GM04503 (cell line): Measurements from ENCODE around the gene SMIM24.
"Not testable (repeated sequence)": the region's sequence is repeated elsewhere in the genome, so short reads cannot be mapped to it uniquely, and the experiment has no call there.

Experiments
- DNase-seq: peaks from one replicate; pipeline ENCODE4 v3.0.0-alpha.2; 2012; ENCODE audit warnings: low read depth

Gene SMIM24

GRCh38 chr19:3480383-3481091 lies at the start of gene SMIM24:
TSS of gene SMIM24 (minus strand) at chr19:3480525. CDS start at chr19:3480463, 62 bp downstream.
- no peak for DNase-seq

GRCh38 chr19:3529299-3529698 lies 49.0 kb upstream of the SMIM24 start:
- DNase-seq, result not testable (repeated sequence)

- DNase-seq, result no peak
Measured at GRCh38 chr19:3528539-3529211, 48.4 kb upstream of the SMIM24 start.

- no peak for DNase-seq
Measured at GRCh38 chr19:3528080-3528479, 47.8 kb upstream of the SMIM24 start.

- no peak for DNase-seq
Measured at GRCh38 chr19:3527238-3527910, 47.0 kb upstream of the SMIM24 start.

- no peak for DNase-seq
Measured at GRCh38 chr19:3526507-3527237, 46.3 kb upstream of the SMIM24 start.

- no peak for DNase-seq
Measured at GRCh38 chr19:3524904-3525451, 44.7 kb upstream of the SMIM24 start.

- DNase-seq, result no peak
Measured at GRCh38 chr19:3524078-3524842, 43.9 kb upstream of the SMIM24 start.

- DNase-seq, result no peak
Measured at GRCh38 chr19:3523361-3524077, 43.2 kb upstream of the SMIM24 start.

- DNase-seq, result no peak
Measured at GRCh38 chr19:3522421-3523360, 42.4 kb upstream of the SMIM24 start.

GRCh38 chr19:3521104-3521445 lies 40.8 kb upstream of the SMIM24 start:
- DNase-seq, result no peak

- no peak for DNase-seq
Measured at GRCh38 chr19:3520166-3521103, 40.1 kb upstream of the SMIM24 start.

- DNase-seq, result no peak
Measured at GRCh38 chr19:3519126-3519525, 38.8 kb upstream of the SMIM24 start.

GRCh38 chr19:3518659-3519058 lies 38.3 kb upstream of the SMIM24 start:
- no peak for DNase-seq

GRCh38 chr19:3518255-3518654 lies 37.9 kb upstream of the SMIM24 start:
- no peak for DNase-seq

- DNase-seq, result no peak
Measured at GRCh38 chr19:3517638-3518037, 37.3 kb upstream of the SMIM24 start.

GRCh38 chr19:3516675-3517207 lies 36.4 kb upstream of the SMIM24 start:
- DNase-seq, result no peak

GRCh38 chr19:3515891-3516422 lies 35.6 kb upstream of the SMIM24 start:
- DNase-seq, result no peak
